CD4-positive, CD25-positive, alpha-beta regulatory T cell (primary cell): ENCODE results near the gene HAUS1. TPM values are rescaled to one million over a fixed set of nuclear protein-coding genes. Genes with fewer than 3 reads are reported as not detected.
A peak's percentile ranks its signal among the peaks of the same experiment; 100 is the strongest.

Experiments
- ATAC-seq, 2 donors: fragments of 150-1000 bp; cut with Tn5 transposase; one replicate each; pipeline ENCODE4 v1.10.0; 2021; ENCODE audit warnings: low read depth in 2 of 2, moderate number of reproducible peaks in 2 of 2, moderate library complexity in 1 of 2
- DNase-seq, 3 donors: peaks; one replicate each; pipeline versions ENCODE4 v3.0.0 to v3.0.0-alpha.2; 2012 to 2022; ENCODE audit warnings: mixed read lengths in 1 of 3
- H3K27ac ChIP-seq: one replicate; pipeline ENCODE4 v1.7.0; 2013; ENCODE audit warnings: mild to moderate bottlenecking, low read length; ENCODE audit not compliant: insufficient read depth, poor library complexity, severe bottlenecking
- H3K27me3 ChIP-seq: one replicate; pipeline ENCODE4 v1.7.0; 2013; ENCODE audit warnings: low read length; ENCODE audit not compliant: control insufficient read depth, insufficient read depth
- H3K36me3 ChIP-seq: one replicate; pipeline ENCODE4 v1.7.0; 2013; ENCODE audit warnings: mild to moderate bottlenecking, low read length, moderate library complexity; ENCODE audit not compliant: control insufficient read depth, insufficient read depth
- H3K4me1 ChIP-seq: 2 replicates; pipeline ENCODE4 v1.7.0; 2013; ENCODE audit warnings: mild to moderate bottlenecking, low read length; ENCODE audit not compliant: insufficient read depth, control insufficient read depth, poor library complexity, severe bottlenecking
- H3K4me3 ChIP-seq: one replicate; pipeline ENCODE4 v1.7.0; 2013; ENCODE audit warnings: low read depth, mild to moderate bottlenecking, low read length, moderate library complexity
- H3K9me3 ChIP-seq, 2 experiments: 1 replicate in 1 of 2; 2 replicates in 1 of 2; pipeline ENCODE4 v1.7.0; 2013; ENCODE audit warnings: low read length in 2 of 2, mild to moderate bottlenecking in 1 of 2, moderate library complexity in 1 of 2; ENCODE audit not compliant: control insufficient read depth in 2 of 2
- H3K27ac Mint-ChIP-seq, 3 donors: one replicate each; pipeline ENCODE4 v1.8.0; 2020 to 2022; ENCODE audit warnings: mild to moderate bottlenecking in 3 of 3, mixed read lengths in 3 of 3, moderate library complexity in 2 of 3
- H3K27me3 Mint-ChIP-seq: one replicate; pipeline ENCODE4 v1.8.0; 2022; ENCODE audit warnings: mild to moderate bottlenecking, mixed read lengths
- H3K36me3 Mint-ChIP-seq: one replicate; pipeline ENCODE4 v1.8.0; 2020; ENCODE audit warnings: mixed read lengths
- H3K4me1 Mint-ChIP-seq, 4 donors: one replicate each; pipeline ENCODE4 v1.8.0; 2020 to 2022; ENCODE audit warnings: mixed read lengths in 4 of 4, mild to moderate bottlenecking in 1 of 4
- H3K4me3 Mint-ChIP-seq, 4 donors: one replicate each; pipeline ENCODE4 v1.8.0; 2020 to 2022; ENCODE audit warnings: mild to moderate bottlenecking in 4 of 4, mixed read lengths in 4 of 4, moderate library complexity in 3 of 4
- H3K9me3 Mint-ChIP-seq, 7 donors: one replicate each; pipeline ENCODE4 v1.8.0; 2020 to 2022; ENCODE audit warnings: mixed read lengths in 7 of 7, mild to moderate bottlenecking in 3 of 7, moderate library complexity in 2 of 7
- polyA plus RNA-seq, 4 donors: library from polyadenylated mRNA; unstranded; fragments of 300-500 nt; fragmentation: Illumina TruSeq; gene quantifications; one replicate each; pipeline ENCODE4 v1.2.3, GENCODE V29; 2021
- total RNA-seq: library from RNA; stranded (reverse); gene quantifications from one replicate; pipeline ENCODE4 v1.2.3, GENCODE V29; 2022

Gene HAUS1
- total and polyA plus RNA-seq, 5 donors from 2014 or later, result 21.3 to 72.1 (median 58.5) TPM

DNA sequence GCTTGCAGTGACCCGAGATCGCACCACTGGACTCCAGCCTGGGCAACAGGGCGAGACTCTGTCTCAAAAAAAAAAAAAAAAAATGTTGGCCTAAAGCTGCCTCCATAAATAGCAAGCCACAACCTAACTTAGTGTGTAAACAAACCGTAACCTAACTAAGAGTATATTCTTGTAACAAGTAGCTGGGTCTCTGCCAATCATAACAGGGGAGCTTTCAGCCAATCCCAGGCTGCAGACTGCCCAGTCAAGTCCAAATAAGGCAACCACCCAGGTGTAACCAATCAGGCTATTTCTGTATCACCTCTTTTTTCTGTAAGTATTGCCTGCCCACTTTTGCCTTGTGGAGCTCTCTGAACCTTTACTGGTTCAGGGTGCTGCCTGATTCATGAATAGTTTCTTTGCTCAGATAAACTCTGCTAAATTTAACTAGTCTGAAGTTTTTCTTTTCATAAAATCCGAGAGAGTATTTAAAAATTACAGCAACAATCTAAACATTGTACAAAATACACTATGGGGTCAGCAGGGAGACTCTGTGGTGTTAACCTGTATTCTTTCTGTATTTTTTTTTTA is 36.7 kb upstream of the HAUS1 start:
- DNase-seq (peak in 1 of 3 donors; percentile 26), ATAC-seq (no peak)
- no peak overlapping the region for H3K4me3 ChIP-seq
- Mint-ChIP-seq H3K4me3 (no peak overlapping the region), H3K9me3 (peaks cover 0 to 1% (median 0%) of the 10 kb centered on the region in 7 donors), H3K27me3 (peaks cover 10% of the 10 kb centered on the region), H3K36me3 (peaks cover 10% of the 10 kb centered on the region), H3K27ac (no peak overlapping the region), H3K4me1 (peaks cover 0 to 38% (median 11%) of the 10 kb centered on the region in 4 donors)
- H3K27ac ChIP-seq, result no peak overlapping the region
- no peaks in the 10 kb centered on the region for H3K9me3 ChIP-seq
- no peaks in the 10 kb centered on the region for H3K27me3 ChIP-seq
- no peaks in the 10 kb centered on the region for H3K36me3 ChIP-seq
- peaks cover 23% of the 10 kb centered on the region for H3K4me1 ChIP-seq

DNA sequence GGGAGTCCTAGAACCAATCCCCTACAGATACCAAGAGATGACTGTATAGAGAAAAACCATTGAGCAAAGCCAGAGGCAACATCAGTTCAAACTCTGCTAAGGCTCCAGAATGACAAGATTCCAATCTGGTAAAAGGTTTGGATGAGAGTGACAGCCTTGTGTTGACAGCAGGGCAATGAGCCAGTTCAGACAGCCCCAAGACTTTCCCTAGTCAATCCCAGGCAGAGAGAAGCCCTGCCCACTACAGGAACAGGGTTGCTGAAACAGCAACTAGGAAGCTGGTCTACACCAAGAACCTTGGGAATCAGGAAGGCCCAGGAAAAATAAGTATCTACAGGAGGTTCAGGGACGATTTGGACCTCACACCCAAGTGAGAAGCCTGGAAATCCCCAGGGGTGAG is 35.4 kb upstream of the HAUS1 start:
- peaks cover 3 to 49% (median 20%) of the 10 kb centered on the region in 4 donors for H3K4me1 Mint-ChIP-seq
- Histone ChIP-seq H3K36me3 (no peaks in the 10 kb centered on the region), H3K4me3 (no peak overlapping the region), H3K4me1 (peaks cover 34% of the 10 kb centered on the region), H3K9me3 (no peaks in the 10 kb centered on the region), H3K27ac (no peak overlapping the region), H3K27me3 (no peaks in the 10 kb centered on the region)
- peak overlapping the region in 3 of 4 donors; percentile 5 to 38 (median 8) for H3K4me3 Mint-ChIP-seq
- peak overlapping the region; percentile 31 to 68 (median 63) for H3K27ac Mint-ChIP-seq
- DNase-seq (no peak), ATAC-seq (no peak)
- peaks cover 0 to 1% (median 0%) of the 10 kb centered on the region in 7 donors for H3K9me3 Mint-ChIP-seq
- H3K27me3 Mint-ChIP-seq, result peaks cover 14% of the 10 kb centered on the region
- peaks cover 10% of the 10 kb centered on the region for H3K36me3 Mint-ChIP-seq

DNA sequence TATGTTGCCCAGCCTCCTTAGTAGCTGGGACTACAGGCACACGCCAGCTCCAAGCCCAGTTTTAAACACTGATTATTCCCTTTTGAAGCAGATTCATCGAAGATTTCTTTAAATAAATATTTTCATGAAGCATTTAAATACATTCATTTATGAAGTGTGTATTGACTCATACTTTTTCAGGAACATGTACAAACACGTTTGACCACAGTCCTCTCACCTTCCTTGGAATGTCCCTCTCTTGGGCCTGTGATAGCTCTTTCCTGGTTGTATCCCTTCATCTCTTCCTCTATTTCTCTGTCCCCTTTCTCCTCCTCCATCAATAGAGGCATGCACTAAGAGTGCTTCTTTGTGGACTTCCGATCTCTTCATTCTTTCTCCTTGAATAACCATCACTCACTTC is 34.7 kb upstream of the HAUS1 start:
- H3K4me3 ChIP-seq, result no peak overlapping the region
- ATAC-seq, result no peak
- H3K27me3 Mint-ChIP-seq, result peaks cover 14% of the 10 kb centered on the region

DNA sequence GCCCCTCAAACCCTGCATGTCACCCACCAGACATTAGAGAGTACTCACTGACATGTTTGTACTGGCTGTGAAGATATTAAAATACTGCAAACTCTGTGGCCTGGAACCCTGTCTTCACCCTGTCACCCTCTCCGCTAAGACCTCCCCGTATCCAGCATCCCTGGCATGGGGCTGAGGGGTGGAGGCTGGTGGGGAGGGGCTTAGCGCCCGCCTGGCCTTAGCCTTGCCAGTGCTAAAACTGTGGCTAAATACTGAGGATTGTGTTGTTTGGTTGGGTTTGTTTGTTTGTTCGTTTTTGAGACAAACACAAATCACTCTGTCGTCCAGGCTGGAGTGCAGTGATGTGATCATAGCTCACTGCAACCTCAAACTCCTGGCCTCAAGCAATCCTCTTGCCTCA is 34.0 kb upstream of the HAUS1 start:
- Histone ChIP-seq H3K4me1 (peaks cover 34% of the 10 kb centered on the region), H3K36me3 (no peaks in the 10 kb centered on the region), H3K4me3 (no peak overlapping the region), H3K27ac (no peak overlapping the region), H3K9me3 (no peaks in the 10 kb centered on the region), H3K27me3 (no peaks in the 10 kb centered on the region)
- Mint-ChIP-seq H3K27me3 (peaks cover 14% of the 10 kb centered on the region), H3K36me3 (peaks cover 10% of the 10 kb centered on the region), H3K9me3 (peaks cover 0 to 1% (median 0%) of the 10 kb centered on the region in 7 donors), H3K4me1 (peaks cover 6 to 46% (median 23%) of the 10 kb centered on the region in 4 donors), H3K27ac (peak overlapping the region in 1 of 3 donors; percentile 79), H3K4me3 (peak overlapping the region in 3 of 4 donors; percentile 34 to 77 (median 69))
- ATAC-seq (no peak), DNase-seq (no peak)

More for the DNA sequence above, 34.7 kb upstream of the HAUS1 start:
- H3K4me3 Mint-ChIP-seq, result peak overlapping the region in 3 of 4 donors; percentile 2 to 69 (median 44)
- H3K9me3 Mint-ChIP-seq, result peaks cover 0 to 1% (median 0%) of the 10 kb centered on the region in 7 donors
- H3K36me3 ChIP-seq, result no peaks in the 10 kb centered on the region
- H3K27ac ChIP-seq, result no peak overlapping the region
- H3K36me3 Mint-ChIP-seq, result peaks cover 10% of the 10 kb centered on the region
- no peaks in the 10 kb centered on the region for H3K9me3 ChIP-seq
- no peaks in the 10 kb centered on the region for H3K27me3 ChIP-seq
- H3K4me1 ChIP-seq, result peaks cover 34% of the 10 kb centered on the region
- peaks cover 6 to 47% (median 23%) of the 10 kb centered on the region in 4 donors for H3K4me1 Mint-ChIP-seq
- DNase-seq, result no peak
- H3K27ac Mint-ChIP-seq, result peak overlapping the region in 1 of 3 donors; percentile 79

DNA sequence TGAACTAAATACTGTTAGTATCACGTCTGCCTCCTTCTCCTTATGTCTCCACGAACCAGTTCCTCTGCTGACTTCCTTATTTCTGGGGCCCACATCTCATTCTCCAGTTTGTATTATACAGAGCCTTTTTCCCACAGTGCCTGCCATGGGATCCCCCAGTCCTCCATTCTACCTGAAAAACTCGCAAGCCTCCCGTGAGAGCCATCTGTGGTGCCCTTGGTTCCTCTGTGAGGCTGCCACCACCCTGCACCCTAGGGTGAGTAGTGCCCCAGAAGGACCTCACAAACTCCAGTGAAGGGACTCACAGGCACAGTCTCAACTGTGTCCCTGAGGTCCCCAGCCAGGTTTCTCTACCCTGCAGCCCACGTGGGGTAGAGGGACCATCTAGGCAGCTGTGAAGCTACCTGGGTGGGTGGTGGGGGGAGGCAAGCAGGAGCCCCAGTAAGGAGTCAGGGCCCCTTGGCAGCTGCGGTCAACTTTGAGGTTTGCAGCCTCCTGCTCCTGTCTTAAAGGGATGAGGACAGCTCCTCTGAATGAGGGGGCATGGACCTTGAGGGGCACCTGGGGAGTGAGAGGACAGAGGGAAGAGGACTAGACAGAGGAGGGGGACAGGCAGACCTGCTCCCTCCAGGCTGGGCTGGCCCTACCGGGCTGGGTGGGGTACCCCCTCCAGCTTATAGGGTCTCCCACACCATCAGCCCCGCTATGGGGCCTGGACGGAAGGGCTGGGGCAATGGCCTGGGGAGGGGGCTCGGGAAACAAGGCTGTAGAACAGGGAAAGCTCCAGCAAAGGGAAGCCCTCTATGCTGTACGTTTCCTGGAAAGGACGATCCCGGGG is 33.2 kb upstream of the HAUS1 start:
- H3K27ac Mint-ChIP-seq, result peak overlapping the region; percentile 14 to 84 (median 41)
- H3K4me3 ChIP-seq, result peak overlapping the region; percentile 42
- no peaks in the 10 kb centered on the region for H3K9me3 ChIP-seq
- DNase-seq (peak in 2 of 3 donors; percentile 7 to 24), ATAC-seq (no peak)
- H3K36me3 ChIP-seq, result no peaks in the 10 kb centered on the region
- no peak overlapping the region for H3K27ac ChIP-seq
- peaks cover 6 to 46% (median 23%) of the 10 kb centered on the region in 4 donors for H3K4me1 Mint-ChIP-seq
- peaks cover 14% of the 10 kb centered on the region for H3K27me3 Mint-ChIP-seq
- peak overlapping the region; percentile 69 to 90 (median 80) for H3K4me3 Mint-ChIP-seq
- H3K27me3 ChIP-seq, result no peaks in the 10 kb centered on the region
- H3K9me3 Mint-ChIP-seq, result peaks cover 0 to 1% (median 0%) of the 10 kb centered on the region in 7 donors
- H3K36me3 Mint-ChIP-seq, result peaks cover 10% of the 10 kb centered on the region
- H3K4me1 ChIP-seq, result peaks cover 34% of the 10 kb centered on the region

DNA sequence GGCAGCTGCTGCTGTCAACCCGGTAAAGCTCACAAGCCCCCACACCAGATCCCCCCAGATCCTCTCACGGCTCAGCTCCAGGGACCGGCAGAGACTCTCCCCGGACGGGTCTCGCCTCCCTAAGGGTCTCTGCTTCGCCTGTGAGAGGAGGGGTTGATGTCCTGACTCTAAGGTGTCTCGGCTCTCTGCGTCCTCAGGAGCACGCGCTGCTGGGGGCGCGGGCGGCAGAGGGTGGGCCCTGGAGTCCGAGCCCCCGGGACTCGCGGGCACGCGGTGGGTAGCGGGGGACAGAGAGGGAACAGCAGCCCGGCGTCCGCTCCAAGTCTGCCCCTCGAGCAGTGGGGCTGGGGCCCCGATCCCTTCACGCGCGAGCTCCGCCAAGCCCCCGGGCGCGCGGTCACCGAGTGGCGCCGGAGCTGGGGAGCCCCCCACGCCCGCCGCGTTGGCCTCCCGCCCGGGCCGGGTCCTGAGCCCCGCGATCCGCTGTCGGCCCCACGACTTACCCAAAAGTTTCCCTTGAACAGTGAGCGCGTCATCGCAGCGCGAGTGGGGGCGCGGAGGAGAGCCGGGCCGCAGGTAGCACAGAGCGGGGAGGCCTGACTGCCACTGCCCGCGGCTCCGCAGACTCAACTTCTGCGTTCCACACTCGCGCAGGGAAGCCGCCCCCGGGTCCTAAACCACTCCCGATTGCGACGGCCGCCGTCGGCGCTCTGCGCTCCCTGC is 32.4 kb upstream of the HAUS1 start, which contains the start of gene PSTPIP2:
Gene PSTPIP2, minus strand, starts transcription at position 608 of the 723 bp plus-strand sequence. Its CDS starts 72 bp downstream, at position 536.
- Mint-ChIP-seq H3K4me3 (peak within 1 kb of the TSS; percentile 69 to 90 (median 88)), H3K4me1 (peaks cover 6 to 46% (median 23%) of the 10 kb centered on the region in 4 donors), H3K9me3 (peaks cover 0 to 1% (median 0%) of the 10 kb centered on the region in 7 donors)

DNA sequence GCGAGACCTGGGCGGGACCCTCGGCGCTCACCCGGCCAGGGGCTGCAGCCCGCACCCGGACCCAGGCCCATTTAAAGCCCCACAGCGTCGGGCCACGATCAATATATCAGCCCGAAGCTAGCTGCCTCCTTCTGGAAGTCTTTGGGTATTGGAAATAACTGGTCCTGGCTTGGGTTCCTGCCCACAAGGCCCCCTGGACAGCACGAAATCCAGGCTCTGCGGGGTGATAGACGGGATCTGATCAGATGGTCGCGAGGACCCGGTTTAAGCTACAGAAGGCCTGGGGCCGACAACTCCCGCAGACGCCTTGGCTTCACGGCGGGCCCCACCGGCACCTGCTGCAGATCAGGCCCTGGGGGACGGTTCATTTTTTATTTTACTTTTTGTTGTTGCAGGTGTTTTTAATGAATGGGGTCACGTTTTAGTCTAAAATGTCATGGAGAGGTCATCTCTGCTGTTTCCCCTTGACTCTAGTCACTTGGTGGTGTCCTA is 31.8 kb upstream of the HAUS1 start:
- Histone ChIP-seq H3K27ac (no peak overlapping the region), H3K27me3 (no peaks in the 10 kb centered on the region), H3K4me3 (no peak overlapping the region), H3K4me1 (peaks cover 34% of the 10 kb centered on the region), H3K9me3 (no peaks in the 10 kb centered on the region), H3K36me3 (peaks cover under 1% of the 10 kb centered on the region)
- Mint-ChIP-seq H3K4me3 (peak overlapping the region; percentile 7 to 90 (median 85)), H3K27me3 (peaks cover 14% of the 10 kb centered on the region), H3K36me3 (peaks cover 11% of the 10 kb centered on the region), H3K9me3 (peaks cover 0 to 1% (median 0%) of the 10 kb centered on the region in 7 donors), H3K27ac (peak overlapping the region in 2 of 3 donors; percentile 68 to 76), H3K4me1 (peaks cover 6 to 46% (median 23%) of the 10 kb centered on the region in 4 donors)
- ATAC-seq (no peak), DNase-seq (no peak)

More for the DNA sequence above, 32.4 kb upstream of the HAUS1 start, which contains the start of gene PSTPIP2:
- H3K4me3 ChIP-seq, result peak within 1 kb of the TSS; percentile 42
- H3K27me3 ChIP-seq, result no peaks in the 10 kb centered on the region
- no peaks in the 10 kb centered on the region for H3K9me3 ChIP-seq
- H3K36me3 ChIP-seq, result no peaks in the 10 kb centered on the region
- peaks cover 34% of the 10 kb centered on the region for H3K4me1 ChIP-seq
- Mint-ChIP-seq H3K36me3 (peaks cover 9% of the 10 kb centered on the region), H3K27me3 (peaks cover 14% of the 10 kb centered on the region), H3K27ac (peak within 1 kb of the TSS; percentile 68 to 90 (median 76))
- ATAC-seq, result peak; percentile 73 to 79
- peak; percentile 39 to 75 (median 63) for DNase-seq
- H3K27ac ChIP-seq, result no peak within 1 kb of the TSS
